GM18498 (cell line): Measurements from ENCODE around the gene GADD45G.

ENCODE experiments used
- ATAC-seq: cut with Tn5 transposase; IDR thresholded peaks from one replicate; pipeline ENCODE4 v1.9.1; 2021; ENCODE audit warnings: mild to moderate bottlenecking, moderate library complexity; ENCODE audit not compliant: unreplicated experiment

GADD45G gene

DNA sequence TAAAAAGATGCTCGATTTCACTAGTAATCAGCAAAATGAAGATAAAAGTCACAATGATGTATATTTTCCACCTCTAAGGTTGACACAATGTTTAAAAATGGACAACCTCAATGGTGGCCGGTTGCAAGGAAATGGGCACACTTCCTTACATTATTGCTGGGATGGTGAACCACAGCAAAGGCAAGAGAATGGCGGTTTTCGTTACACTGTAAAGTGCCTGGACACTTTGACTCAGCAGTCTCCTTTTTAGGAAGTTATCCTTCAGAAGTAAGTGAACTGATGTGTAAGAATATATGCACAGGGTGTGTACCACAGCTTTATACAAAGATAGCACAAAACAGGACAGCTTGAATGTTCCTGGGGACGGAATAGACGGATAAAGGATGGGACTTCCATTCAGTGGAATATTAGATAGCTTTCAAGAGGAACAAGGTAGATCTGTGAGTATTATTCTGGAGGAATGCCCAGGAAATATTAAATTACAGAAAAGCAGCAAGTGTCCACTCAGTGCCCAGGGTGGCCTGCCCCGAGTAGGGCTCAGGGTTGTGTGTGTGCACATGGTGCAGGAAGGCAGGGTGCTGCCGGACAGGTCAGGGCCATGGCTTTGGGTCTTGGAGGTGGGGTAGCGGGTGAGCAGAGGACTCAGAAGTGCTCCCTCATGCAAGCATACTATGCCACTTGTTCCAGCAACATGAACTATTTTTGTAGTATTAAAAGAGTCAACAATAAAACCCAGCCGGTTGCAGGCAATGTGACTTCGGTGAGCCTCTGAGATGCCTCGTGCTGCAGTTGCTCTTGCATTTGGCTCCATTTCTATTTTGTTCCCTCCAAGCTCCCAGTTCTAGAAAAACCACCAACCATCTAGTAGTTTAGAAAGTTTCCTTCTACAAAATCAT is 24.5 kb downstream of the GADD45G start:
- ATAC-seq: no peak

DNA sequence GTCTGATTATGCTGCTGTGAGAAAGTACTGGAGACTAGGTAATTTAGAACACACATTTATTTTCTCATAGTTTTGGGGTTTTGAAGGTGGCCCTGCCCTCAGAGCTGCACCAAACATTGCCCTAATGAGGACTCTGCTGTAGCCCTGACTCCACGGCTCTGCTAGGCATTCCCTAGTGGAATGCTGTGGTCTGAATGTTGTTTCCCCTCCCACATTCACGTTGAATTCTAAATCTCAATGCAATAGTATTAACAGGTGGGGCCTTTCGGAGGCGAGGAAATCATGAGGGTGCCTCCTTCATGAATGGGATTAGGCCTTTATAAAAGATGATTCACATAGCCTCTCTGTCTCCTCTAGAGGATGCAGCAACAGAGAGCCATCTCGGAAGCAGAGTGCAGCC is 25.7 kb downstream of the GADD45G start:
- no peak for ATAC-seq

DNA sequence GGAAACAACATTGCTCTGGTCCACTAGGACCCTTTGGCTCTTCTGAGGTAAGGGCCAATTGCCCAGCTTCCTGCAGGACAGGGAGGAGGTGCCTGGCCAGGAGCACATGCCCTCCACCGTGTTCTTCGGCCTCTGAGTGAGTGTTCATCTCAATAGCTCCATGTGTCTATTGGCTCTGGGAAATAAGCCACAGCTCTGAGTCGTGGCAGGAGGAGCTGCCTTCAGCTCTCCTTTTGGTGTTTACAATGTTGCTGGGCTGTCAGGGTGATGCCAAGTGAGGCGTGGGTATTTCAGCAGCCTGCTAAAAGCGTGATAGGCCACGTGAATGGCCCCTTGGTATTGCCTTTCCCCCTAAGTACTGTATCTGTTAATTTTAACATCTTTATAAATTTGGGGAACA is 26.6 kb downstream of the GADD45G start:
- ATAC-seq: no peak

DNA sequence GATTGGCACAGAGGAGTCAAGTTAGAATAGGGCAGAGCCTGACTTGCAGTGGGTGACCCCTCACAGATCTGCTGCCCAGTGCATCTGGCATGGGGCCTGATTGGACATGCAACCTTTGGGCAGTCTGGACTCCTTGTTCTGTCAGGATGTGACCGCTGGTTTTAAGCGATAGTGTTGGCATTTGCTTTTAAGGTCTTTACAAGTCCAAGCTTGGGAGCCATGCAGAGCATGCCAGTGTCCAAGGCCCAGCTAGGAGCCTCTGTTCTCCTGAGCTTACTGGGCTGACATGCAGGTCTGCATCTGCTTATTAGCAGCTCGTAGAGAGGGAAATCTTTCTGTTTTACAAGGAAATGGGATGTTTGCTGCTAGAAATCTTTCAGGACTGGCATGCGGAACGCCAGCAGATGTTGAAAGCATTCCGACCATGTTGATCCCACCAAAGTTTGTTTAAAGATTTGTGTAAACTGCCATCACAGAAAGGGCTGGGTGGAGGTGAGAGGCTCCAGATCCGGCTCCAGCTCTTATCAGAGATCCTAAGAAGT is 27.5 kb downstream of the GADD45G start:
- ATAC-seq: no peak

DNA sequence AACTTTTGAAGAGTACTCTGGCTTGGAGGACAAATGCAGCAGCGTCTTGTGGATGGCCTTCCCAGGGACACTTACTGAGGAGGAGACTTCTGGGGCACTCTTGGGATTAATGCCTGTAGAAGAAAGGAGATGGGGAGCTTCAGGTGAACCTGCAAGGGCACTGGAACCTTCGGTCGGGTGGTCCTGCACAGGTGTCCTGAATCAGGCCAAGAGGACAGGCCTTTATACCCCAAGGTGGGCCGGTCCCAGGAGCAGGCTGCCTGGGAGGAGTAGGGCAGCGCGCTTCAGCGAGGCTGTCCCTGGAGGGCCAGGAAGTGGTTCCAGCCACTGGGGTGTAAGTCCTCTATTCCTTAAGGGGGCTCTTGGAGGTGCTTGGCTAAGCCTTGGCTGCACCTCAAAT is 27.9 kb downstream of the GADD45G start:
- no peak for ATAC-seq

DNA sequence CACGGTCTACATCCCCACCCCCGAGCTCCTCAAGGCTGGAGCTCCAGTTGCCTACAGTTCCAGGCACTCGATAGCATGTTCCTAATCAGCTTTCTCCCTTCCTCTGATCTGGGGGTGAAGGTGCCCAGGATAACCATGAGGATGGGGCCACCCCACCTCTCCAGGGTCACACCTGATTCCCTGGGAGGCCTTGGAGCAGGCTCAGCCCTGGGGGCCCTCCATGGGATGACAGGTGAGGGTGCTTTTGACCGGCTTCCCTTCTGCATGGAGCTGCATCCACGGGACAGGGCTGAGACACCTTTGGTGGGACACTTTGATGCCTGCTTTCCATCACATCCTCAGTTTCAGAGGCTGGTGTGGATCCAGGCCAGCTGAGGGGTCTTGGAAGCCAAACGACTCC is 28.6 kb downstream of the GADD45G start:
- no peak for ATAC-seq

DNA sequence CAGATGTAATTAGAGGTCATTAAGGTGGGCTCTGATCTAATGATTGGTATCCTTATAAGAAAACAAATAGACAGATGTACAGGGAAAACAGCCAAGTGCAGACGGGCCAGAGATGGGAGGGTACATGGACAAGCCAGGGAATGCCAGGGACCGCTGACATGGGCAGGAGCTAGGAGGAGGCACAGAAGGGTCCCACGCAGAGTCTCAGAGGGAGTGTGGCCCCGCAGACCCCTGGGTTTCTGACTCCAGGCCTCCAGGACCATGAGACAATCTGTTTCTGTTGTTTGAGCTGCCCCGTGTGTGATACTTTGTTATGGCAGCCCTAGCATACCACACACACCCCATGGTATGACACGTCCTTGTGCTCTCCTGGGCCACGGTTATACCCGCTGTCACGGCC is 29.1 kb downstream of the GADD45G start:
- no peak for ATAC-seq

DNA sequence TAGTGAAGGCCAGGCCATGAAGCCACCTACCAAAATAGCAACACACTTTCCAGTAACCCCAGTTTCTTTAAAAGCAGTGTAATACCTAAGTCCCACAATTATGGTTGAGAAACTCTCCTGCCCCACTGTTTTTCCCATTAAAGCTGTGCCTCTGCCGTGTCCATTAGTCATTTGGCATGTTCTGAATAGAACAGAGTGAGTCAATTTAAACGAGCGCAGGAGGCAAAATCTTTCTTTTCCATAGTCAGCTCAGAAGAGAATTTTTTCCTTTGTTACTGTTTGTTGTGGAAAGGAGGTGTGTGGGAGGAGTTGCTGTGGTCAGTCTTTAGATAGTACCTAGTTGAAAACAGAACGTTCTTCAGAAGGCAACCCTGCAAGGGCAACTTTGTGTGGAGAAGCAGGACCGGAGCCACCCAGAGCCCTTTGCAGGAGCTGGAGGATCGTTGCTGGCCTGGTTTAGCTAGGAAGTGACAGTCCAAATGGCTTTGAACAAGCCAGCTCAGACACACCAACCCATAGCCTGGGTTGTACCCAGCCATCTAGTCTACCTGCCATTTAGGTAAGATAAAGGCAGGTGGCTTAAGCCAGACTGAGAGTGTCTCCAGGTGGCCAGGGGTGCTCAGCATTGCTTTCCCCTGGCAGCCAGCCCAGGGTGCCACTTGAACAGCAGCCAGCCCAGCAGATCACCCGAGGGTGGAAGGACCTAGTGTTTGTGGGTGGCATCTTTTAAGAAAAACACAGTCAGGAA is 30.4 kb downstream of the GADD45G start:
- ATAC-seq: no peak

DNA sequence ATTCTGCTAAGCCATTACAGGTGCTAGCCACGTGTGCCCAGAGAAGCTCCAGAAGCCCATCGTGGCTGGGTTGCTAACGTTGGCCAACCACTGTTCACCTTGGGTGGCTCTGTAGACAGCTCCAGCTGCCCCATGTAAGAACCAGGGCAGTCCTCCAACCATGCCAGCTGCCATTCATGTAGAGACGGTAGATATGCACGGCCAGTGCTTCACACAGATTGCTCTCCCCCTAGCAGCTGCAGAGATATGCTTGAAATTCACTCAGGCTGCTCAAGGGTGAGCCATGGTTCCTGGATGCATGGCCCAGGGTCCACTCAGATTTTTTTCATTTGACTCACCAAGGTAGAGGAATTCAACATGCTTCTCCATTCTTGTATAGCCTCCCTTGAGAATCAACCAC is 31.0 kb downstream of the GADD45G start:
- ATAC-seq: no peak

DNA sequence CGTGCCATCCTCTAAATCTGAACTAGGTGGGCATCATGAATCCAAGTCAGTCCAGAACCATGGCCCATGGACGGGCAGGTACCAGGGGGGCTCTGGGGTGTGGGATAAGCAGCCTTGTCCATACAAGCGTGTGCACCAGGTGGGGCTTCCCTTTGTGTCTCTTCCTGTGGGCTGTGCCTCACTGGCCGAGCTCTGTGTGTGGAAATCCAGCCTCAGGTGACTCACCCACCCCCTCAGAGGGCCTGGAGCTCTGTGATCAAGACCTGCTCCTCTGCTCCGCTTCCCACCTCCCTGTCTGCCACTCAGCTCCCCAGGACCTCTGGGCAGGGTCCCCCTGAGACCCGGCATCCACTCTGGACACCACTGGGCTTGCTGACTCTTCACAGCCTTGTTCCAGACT is 33.0 kb downstream of the GADD45G start:
- ATAC-seq: no peak

DNA sequence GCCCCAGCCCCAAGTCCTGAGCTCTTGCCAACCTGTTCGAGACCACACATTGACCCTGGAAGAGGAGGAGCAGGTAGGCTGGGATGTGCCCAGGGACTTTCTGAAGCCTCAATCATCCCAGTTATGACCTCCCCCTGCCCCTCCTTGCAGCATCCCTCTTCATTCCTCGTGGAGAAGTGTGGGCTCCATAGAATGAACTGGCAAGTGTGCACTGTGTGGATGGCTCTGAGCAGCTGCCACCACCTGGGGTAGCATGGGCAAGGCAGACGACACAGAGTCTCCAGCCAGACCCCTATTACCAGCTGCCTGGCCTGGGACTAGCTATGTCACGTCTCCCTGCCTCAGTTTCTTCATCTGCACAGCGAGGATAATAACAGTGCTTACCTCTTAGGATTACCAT is 33.5 kb downstream of the GADD45G start:
- ATAC-seq: no peak

DNA sequence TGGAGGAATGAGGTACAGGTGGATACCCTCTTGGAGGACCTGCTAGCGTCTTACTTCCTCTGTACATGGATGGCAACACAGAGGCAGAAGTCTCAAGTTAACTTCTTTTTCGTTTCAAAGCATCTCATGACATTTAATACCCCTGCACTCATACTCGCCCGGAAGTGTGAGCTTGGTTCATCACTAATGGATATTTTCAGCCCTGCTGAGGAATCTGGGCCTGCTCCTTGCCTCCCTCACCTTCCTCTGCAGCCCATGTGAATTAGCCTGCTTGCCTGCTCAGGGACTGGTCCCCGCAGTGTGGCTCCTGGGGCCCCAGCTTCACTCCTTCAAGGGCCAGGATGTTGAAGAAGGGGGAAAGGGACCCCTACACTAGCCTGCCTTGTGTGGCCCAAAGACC is 34.1 kb downstream of the GADD45G start:
- no peak for ATAC-seq

DNA sequence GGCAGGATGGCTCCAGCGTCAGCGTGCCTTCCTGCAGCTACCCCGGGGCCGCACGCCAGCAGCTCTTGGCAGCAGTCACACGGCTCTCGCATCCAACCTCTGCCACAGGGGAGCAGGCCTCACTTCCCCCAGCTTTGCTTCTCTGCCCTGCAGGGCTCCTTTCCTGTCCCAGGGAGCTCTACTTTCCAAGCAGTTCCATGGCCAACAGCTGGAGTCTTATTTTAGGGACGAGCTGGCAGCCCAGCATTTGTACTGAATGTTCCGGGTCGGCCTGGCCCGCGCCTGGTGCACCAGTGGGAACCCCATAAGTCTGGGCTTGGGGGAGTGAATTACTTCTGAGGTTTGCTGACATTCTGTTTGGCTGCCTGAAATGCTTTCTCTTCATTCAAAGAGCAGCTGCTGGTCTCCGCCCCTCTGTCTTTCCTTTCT is 34.6 kb downstream of the GADD45G start:
- ATAC-seq: no peak

DNA sequence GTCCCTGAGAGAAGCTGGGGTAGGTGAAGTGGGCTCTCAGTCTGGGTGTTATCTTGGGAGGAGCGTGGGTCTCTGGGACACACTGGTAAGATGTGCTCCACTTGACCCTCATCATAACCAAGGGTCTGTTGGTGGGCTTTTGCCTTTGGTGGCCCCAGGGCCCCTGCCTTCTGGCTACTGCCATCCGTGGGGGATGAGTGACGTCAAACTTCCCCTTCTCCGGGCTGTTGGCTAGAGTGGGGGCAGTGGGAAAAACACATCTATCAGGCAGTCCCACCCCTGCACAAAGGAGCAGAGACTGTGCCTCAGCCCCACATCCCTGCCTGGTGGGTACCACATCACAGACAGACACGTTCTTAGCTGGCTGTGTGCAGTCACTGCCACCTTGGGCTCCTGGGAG is 35.1 kb downstream of the GADD45G start:
- ATAC-seq: no peak

DNA sequence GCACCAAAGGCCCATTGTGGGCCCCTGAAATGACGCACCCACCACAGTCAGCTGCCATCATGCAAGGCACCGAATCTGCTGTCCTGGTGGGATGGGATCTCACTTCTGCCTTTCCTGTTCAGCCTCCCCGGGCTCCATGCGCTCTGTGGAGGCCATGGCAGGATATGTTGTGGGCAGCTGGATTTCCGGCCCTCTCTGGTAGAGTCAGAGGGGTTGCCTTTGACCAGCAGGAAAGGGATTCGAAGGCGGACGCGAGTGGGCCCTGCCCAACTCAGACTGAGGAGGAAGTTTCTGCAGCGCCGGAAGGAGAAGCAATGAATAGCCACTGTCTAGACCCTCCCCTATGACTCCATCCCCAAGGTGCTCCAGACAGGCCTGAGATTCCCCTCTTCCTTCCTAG is 35.5 kb downstream of the GADD45G start:
- ATAC-seq: no peak

DNA sequence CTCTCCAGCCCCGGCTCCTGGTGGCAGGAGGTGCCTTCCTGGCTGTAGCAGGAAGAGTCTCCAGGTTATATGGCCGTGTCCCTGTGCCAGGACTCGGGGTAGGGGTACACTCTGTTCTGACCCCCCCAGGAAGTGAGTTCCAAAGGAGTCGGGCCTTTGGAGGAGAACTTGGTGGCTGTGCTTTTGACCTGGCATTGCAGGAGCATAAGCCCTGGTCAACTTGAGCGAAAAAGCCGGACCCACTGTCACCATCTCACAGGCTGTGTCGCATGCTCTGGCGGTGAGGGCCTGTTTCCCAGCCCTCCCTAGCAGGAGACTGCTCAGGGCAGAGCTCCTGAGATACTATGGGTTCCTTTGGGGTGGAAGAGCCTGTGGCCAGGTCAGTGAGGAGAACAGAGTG is 36.0 kb downstream of the GADD45G start:
- no peak for ATAC-seq

DNA sequence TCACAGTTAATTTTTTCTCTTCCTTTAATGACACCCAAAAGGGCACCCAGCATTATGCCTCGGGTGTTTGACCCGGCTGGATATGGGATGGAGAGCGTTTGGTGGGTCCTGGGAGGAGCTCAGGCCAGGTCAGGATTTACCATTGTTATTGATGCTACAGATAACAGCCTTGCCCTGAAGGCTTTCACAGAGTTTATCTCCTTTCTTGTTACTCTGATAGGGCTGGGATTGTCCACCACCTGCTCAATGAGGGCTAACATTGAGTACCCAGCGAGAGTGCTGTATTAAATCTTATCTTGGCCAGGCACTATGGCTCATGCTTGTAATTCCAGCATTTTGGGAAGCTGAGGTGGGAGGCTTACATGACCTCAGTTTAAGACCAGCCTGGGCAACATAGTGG is 37.2 kb downstream of the GADD45G start:
- ATAC-seq: no peak

DNA sequence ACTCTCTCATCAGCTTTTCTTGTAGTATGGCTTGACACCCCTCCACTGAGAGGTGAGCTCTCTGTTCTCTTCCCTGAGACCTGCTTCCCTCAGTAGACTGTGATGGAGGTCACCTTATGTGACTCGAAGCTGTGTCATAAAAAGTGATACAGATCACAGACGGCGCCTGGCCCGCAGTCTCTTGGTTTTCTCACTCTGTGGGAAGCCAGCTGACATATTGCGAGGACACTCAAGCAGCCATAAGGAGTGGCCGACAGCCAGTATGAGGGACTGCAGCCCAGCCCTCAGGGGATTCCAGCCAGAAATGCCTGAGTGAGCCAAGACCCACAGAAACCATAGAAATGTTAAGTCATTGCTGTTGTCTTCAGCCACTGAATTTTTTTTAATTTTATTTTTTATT is 38.0 kb downstream of the GADD45G start:
- ATAC-seq: no peak

DNA sequence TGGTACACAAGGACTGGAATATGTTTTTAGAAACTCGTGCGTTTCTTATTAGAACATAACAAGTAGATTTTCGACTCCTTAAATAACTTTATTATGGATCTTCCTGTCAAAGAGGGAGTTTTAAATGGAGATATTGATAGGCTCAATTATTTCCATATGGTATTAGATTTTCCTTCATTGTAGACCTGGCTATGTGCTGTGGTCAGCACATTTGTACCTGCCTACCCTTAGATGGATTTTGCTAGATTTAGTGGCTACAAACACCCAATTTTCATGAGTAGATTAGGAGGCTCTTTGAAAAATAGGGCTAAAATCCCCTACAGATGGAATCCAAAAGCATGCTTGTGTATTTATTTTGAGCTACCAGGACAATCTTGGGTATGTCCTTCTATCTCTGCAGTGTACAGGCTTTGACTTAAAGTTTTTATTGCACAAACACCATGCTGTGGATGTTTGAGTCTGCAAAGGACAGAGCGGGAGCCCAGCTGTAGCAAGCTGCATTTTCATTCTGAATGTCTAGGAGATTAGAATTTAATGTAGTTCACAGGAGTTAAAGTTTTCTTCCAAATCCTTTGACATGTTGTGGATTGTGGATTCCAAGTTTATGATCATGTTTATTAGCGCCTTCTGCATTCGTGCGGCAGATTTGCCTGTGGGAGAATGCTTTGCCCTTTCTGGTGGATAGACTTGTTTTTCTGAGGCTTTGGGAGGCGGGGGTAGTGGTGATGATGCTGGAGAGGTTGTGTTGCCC is 41.6 kb downstream of the GADD45G start:
- no peak for ATAC-seq

DNA sequence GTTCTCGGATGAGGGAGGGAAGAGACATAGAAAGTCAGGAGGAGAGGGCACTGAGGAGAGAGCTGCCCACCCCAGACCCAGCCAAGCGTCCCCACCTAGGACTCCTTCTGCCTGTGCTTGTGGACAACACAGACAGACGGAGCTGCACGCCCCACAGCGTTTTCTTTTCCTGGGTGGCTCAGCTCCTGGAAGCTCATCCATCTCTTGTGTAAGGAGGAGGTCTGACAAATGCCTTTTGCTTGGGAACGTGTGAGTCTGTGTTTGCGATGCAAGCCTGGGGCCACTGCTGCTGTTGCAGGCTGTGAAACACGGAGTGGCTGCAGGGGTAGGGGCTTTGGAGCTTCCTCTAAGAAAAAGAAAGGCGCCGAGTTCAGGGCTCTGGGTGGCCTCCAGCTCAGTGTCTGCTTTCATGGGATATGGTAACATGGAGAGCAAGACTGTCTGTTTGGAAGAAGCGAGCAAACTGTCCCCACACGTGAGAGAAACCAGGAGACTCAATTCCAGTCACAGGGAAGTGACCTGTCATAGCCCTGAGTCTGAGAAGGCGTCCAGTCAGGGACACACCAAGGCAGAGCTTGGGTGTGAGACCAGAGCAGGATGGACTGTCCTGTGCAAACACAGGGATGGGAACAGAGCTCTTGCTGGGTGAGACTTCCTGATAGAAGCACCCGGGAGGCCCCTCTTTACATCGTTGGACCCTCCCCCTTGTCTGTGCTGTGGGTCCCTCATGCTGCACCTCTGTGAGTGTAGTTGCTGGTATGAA is 42.7 kb downstream of the GADD45G start:
- no peak for ATAC-seq
